Measurements from ENCODE around the gene SSBP1.

The SSBP1 gene

DNA sequence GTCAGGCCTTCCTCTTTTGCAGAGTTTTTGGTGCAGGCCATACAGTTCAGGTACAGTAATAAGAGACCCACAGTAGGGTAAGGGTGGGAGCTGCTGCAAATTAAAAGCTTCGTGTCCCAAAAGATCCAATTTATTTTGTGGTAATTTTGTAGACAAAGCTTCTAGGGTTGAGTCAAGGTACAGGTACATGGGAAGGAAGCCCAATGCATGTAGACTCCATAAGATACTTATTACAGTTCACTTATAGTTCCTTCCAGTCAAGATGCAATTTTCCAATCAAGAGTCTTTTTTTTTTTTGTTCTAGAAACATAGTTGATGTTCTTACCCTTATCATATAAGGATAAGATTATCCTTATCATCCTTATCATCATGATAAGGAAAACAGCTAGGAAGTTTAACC is 38.2 kb downstream of the SSBP1 start, which contains the start of gene TAS2R4:
TAS2R4 (plus strand) TSS at position 301 of the 400 bp plus-strand sequence. CDS start 1,815 bp downstream, outside the sequence.
- ATAC-seq (no peak), DNase-seq (no peak)

DNA sequence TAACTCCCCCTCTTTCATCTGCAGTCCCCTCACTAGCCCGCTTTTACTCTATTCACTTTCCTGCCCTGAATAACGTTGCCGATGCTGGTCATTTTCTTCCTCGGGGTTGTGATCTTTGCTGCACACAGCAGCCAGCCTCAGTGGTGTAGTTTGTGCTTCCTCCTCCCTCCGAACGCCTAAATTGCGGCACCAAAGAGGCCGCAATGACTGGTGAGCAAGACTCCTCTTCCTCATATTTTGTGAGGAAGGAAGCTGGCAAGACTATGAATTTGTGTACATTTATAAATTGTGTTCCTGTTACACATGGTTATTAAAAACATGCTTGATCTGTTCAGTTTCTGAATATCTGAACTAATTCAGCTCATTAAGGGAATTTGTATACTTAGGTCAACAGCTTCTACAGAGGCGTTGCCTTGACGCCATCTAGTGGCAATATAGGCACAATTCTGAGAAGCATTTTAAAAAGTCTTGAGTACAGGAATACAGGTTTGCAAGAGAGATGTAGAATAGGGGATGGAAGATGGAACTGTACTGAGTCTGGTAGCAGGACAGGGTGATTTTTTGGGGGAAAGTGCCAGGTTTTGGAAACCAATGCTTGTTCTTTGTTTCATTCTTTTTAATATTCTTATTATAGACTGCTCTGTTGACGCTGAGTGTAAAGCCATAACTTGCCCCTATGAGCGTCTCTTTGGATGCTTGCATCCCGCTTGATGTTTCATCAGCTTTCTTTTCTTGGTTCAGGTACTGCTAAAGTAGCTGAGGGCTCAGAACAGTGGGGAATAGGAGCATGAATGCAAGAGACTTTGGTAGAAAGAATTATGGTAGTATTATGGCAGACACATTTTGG is 47.8 kb downstream of the SSBP1 start:
- DNase-seq (peak; percentile 13), ATAC-seq (peak; percentile 43)

DNA sequence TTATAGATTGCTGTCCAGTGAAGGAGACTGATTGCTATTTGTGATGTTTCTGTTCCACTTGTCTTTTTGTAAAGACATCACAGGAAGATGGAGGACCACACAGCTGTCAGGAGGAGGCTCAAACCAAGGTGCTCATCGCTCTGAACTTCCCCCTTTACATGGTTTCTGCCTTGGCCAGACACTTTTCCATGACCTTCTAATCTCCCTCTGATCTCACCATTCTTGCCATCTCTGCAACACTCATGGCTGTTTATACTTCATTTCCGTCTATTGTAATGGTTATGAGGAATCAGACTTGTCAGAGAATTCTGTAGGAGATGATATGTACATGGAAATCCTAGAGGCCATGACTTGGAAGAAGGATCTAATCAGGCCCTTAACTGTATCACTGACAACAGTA is 50.1 kb downstream of the SSBP1 start:
- DNase-seq (no peak), ATAC-seq (no peak)

DNA sequence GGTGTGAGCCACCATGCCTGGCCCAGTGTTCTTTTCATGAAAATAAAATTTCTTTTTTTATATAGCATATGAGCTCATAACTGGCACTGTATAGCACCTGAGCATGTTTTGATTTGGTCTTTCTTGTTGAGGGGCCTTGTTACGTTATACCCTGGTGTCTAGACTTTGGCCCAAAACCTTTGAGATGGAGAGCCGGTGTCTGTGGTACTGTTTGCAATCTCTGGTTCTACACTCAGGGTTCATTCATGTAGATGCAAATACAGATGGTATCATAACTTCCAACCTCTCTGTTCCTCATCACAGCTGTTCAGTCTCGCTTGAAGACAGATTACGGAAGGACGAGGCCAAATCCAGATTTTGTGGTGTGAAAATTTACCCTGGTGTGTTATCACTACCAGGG is 51.8 kb downstream of the SSBP1 start, which contains the start of gene TAS2R5:
TAS2R5 (plus strand) TSS at position 301 of the 400 bp plus-strand sequence. CDS start 145 bp downstream, outside the sequence.
- DNase-seq = no peak
- no peak for ATAC-seq

DNA sequence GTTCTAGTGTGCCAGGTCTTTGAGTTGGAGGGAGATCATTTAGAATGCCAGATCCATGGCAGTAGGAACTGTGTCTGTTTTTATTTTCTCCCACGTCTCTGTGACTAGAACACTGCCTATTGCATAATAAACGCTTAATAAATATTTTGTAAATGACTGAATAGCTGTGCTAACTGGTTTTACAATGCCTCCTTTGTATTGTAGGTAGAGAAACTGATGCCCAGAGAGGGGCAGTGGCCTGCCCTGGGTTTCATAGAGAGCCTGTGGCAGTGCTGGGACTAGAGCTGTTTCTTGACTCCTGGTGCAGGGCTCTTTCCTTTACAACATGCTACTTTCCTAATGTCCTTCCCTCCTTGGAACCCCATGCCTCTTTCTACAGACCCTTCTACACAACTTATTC is 54.4 kb downstream of the SSBP1 start:
- DNase-seq (no peak), ATAC-seq (no peak)

Measured in stimulated activated naive CD8-positive, alpha-beta T cell treated with anti-CD3 and anti-CD28 coated beads, Interleukin-15, Interleukin-2, amounts not matched to agents 100 U/mL and 50 U/mL, for 24 hours (primary cell).